ENCODE data around the gene HMCES.
"Not testable (repeated sequence)": the region's sequence is repeated elsewhere in the genome, so short reads cannot be mapped to it uniquely, and the experiment has no call there.

HMCES gene

DNA sequence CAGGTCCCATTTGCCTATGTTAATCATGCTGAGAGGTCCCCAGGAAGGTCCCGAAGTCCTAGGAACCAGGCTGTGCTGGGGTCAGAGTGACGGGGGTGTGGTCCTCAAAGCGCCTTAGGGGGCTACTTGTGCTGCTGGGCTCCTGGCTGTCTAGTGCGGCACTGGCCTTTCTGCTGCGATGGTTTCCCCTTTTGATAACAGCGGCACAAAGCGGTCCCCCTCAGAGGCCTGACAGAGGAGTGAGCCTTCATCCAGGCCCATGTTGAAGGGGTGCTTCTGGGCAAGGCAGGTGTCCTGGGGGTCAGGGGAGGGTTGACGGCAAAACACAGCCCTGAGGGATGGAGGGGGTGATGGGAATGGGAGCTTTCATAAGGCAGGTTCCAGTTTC lies 68.8 kb downstream of the HMCES start:
- no peak for DNase-seq (ENCODE audit: low read depth)

DNA sequence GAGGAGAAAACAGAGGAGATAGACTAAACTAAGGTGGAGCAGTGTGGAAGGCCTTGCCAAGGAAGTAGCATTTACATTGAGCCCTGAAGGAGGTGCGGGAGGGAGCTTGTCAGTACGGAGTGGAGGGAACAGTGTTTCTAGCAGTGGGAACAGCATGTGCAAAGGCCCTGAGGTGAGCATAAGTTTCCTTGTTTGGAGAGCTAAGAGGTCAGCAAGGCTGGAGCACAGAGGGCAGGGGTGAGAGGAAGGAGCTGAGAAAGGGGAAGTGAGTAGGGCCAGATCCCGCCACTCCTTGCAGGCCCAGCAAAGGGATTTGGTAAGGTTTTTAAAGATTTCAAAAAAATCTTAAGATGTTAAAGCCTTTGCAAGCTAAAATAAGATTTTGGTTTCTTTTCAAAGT lies 70.1 kb downstream of the HMCES start:
- no peak for DNase-seq (ENCODE audit: low read depth)

DNA sequence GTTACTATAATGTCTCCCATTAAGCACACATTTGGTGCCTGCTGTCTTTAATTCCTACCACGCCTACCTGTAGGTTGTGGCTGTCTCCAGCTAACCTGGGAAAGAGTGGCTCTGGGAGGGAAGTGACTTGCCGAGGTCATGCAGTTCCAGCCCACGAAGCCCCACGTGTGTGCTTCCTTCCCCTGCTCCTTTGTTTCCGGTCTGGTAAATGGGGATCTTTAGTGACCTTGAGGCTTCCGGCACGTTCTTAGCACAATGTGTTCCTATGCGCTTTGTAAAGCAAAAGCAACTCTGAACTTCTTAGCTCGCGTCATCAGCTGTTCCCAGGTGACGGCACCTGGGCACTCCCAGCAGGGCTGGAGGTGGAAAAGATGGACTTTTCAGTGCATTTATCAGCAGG lies 70.5 kb downstream of the HMCES start:
- DNase-seq (ENCODE audit: low read depth) = not testable (repeated sequence)

DNA sequence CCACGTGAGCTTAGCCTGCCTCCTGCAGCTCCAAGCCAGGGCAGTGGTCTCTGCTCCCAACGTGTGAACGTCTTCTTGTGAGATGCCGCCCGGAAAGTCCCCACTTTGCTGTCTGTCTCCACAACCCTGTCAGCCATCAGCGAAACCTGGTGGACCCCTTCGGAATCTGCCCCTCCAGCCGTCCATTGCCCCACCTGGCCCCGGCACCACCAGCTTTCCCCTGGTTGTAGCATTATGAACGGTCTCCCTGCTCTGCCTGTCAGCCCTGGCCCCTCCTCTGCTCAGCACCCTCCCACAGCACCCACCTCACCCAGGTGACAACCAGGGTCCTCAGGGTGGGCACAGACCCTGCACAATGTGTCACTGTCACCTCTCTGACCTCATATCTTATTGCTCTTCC lies 71.1 kb downstream of the HMCES start:
- DNase-seq (ENCODE audit: low read depth) = no peak

DNA sequence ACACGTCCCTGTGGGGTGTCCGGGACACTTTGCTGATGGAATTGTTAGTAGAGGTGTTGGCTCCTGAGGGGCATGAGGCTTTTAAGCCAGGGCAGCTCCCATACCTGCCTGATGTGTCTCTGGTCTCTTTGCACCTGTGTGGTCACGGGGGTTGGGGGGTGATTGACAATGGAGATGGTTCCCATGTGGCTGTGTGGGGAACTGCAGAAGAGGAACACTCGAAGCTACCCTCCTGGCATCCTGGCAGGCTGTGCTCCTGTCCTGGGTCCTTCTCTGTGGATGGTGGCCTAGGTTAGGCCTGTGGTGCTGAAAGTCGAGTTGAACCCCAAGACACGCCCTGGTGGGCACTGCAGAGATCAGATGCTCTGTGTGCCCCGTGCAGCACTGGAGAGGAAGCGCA lies 73.4 kb downstream of the HMCES start:
- no peak for DNase-seq (ENCODE audit: low read depth)

DNA sequence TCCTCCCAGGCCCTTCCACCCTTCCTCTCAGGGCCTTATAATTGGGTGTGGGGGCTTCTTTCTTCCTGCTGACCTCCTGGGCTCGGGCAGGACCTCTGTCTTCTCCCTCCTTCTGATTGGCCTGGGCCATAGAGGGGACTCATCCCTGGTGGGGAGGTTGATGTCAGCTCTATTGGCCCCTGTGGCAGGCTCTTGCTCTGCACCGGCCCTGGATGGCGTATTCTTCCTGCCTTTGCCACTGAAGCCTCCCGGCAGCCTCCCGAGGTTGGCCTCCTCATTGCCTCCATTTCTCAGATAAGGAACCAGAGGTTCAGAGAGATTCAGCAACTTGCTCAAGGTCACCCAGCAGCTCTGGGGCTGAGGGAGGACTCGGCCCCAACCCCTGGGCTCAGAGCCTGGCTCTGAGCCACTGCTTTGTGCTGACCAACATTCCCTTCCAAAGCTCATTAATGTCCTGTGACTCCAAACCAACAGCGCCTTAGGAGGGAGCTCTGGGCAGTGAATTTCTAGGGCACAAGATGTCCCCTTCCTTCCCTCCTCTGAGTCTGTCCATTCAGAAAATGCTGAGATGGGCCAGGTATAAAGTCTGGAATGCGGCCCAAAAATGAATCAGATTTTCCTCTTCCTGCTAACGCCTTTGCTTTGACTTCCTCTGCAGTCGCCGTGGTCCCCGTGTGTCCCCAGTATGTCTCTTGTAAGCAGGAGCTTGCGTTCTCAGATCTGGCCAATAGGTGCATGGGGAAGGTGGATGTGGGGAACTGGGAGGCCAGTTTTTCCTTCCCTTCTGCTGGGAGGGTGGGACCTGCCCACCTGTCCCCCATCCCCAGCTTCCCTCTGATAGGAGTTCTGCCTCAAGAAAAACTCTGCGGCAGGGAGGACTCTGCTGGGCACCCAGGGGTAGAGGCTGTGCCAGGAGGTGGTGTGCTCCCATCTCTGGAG lies 74.2 kb downstream of the HMCES start:
- no peak for DNase-seq (ENCODE audit: low read depth)

DNA sequence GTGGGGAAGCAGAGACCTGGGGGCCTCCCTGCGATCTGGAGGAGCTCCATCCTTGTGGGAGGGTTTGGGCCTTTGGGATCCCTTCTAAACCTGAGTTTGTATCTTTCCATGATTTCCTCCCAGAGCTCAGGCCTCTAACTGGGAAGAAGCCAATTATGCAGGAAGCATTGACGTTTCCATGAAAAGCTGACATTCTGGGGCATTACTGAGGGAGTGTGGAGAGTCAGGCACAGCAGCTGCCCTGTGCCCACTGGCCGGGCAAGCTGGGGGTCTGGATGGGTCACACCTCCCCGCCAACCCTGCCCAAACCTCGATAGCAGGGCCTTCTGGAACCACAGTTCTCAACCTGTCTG lies 74.9 kb downstream of the HMCES start:
- no peak for DNase-seq (ENCODE audit: low read depth)
